Neutrophil (primary cell): ENCODE results near the gene CALCOCO1.
"Not testable (repeated sequence)": the region's sequence is repeated elsewhere in the genome, so short reads cannot be mapped to it uniquely, and the experiment has no call there.

Experiments
- H3K27ac ChIP-seq: fragments of 200-600 bp; sonication (generic); 2 replicates; pipeline ENCODE4 v1.5.1; 2016; ENCODE audit warnings: mild to moderate bottlenecking, moderate library complexity
- H3K27me3 ChIP-seq: fragments of 200-600 bp; sonication (generic); 2 replicates; pipeline ENCODE4 v1.6.0; 2016; ENCODE audit warnings: mild to moderate bottlenecking
- H3K36me3 ChIP-seq: fragments of 200-600 bp; sonication (generic); 2 replicates; pipeline ENCODE4 v1.5.1; 2017
- H3K4me1 ChIP-seq, 2 experiments: fragments of 200-600 bp in 1 of 2; sonication (generic) in 1 of 2; 1 replicate in 1 of 2; 2 replicates in 1 of 2; pipeline versions ENCODE4 v1.5.1 to v1.6.1; 2013 to 2016; ENCODE audit warnings: low read depth in 1 of 2, low read length in 1 of 2, mild to moderate bottlenecking in 1 of 2, moderate library complexity in 1 of 2; ENCODE audit not compliant: control insufficient read depth in 1 of 2, insufficient read depth in 1 of 2
- H3K4me3 ChIP-seq, 2 experiments: fragments of 200-600 bp in 1 of 2; sonication (generic) in 1 of 2; 1 replicate in 1 of 2; 2 replicates in 1 of 2; pipeline ENCODE4 v1.5.1; 2013 to 2016; ENCODE audit warnings: low read depth in 1 of 2, low read length in 1 of 2, mild to moderate bottlenecking in 1 of 2, moderate library complexity in 1 of 2
- H3K9me3 ChIP-seq: fragments of 200-600 bp; sonication (generic); 2 replicates; pipeline ENCODE4 v1.5.1; 2016
- TF ChIP-seq, protein P1 (sequence below): fragments of 200-600 bp; sonication (generic); IDR thresholded peaks from 2 replicates; pipeline ENCODE4 v1.5.1; 2016; ENCODE audit warnings: antibody characterized with exemption

The CALCOCO1 gene

DNA sequence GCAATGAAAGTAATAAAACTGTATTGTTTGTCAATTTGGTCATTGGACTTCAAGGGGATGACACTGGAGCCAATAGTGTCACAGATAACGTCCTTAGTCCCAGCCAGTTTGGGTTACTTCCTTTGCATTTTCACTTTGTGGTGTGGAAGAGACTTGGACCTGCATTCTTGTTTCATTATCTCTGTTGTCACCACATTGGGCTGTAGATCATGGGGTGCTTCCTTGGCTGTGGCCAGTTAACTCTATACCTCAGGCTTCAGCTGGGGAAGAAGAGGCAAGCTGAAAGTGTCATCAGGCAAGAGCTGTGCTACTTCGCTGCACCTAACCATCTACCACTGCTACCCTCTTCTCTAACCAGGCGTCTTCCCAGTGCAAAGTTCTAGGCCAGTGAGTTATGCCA is 39.6 kb upstream of the CALCOCO1 start:
- Histone ChIP-seq H3K36me3 (no peaks in the 10 kb centered on the region), H3K4me3 (no peak overlapping the region), H3K4me1 (no peaks in the 10 kb centered on the region), H3K9me3 (no peaks in the 10 kb centered on the region), H3K27me3 (peaks cover 97% of the 10 kb centered on the region), H3K27ac (no peak overlapping the region)
- TF ChIP-seq, protein P1, sequence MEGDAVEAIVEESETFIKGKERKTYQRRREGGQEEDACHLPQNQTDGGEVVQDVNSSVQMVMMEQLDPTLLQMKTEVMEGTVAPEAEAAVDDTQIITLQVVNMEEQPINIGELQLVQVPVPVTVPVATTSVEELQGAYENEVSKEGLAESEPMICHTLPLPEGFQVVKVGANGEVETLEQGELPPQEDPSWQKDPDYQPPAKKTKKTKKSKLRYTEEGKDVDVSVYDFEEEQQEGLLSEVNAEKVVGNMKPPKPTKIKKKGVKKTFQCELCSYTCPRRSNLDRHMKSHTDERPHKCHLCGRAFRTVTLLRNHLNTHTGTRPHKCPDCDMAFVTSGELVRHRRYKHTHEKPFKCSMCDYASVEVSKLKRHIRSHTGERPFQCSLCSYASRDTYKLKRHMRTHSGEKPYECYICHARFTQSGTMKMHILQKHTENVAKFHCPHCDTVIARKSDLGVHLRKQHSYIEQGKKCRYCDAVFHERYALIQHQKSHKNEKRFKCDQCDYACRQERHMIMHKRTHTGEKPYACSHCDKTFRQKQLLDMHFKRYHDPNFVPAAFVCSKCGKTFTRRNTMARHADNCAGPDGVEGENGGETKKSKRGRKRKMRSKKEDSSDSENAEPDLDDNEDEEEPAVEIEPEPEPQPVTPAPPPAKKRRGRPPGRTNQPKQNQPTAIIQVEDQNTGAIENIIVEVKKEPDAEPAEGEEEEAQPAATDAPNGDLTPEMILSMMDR = no peak

DNA sequence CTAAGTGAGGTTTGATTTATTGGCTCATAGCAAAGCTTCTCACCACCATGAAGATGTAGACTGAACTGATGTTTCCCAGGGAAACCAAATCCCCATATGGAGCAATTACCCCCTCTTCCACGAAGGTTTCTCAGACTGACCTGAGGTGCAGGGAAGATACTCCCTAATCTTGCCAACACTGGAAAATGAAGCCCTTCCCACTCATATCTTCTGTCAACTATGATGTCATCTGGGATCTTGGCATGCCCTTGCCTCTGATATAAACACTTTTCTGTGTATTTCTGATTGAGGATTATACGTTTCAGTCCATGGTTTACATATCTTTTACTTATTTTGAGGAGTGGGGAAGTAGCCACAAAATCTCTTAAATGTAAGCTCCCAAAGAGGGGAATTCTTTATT is 38.6 kb upstream of the CALCOCO1 start:
- TF ChIP-seq, protein P1 = no peak
- no peaks in the 10 kb centered on the region for H3K9me3 ChIP-seq
- peaks cover 97% of the 10 kb centered on the region for H3K27me3 ChIP-seq
- H3K4me3 ChIP-seq = no peak overlapping the region
- no peaks in the 10 kb centered on the region for H3K36me3 ChIP-seq
- no peak overlapping the region for H3K27ac ChIP-seq
- no peaks in the 10 kb centered on the region for H3K4me1 ChIP-seq

DNA sequence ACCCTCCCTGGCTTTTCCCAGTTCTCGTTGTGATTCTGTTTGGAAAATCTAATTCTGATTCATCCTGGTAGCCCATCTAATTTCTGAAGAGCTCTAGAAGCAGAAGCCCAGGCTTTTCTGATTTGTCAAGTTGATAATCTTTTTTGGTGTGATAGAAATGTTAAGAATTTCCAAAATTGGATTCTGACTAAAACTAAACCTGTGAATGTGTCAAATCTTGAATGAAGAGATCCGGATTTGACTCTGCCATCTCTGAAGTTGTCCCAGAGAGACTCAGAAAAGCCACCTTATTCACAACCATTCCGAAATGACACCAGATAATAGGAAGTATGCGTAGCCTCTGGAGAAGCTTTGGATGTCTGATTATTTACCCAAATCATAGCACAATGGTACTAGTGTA is 37.4 kb upstream of the CALCOCO1 start:
- H3K4me3 ChIP-seq = no peak overlapping the region
- H3K27ac ChIP-seq = no peak overlapping the region
- H3K36me3 ChIP-seq = no peaks in the 10 kb centered on the region
- TF ChIP-seq, protein P1 = no peak
- peaks cover 97% of the 10 kb centered on the region for H3K27me3 ChIP-seq
- no peaks in the 10 kb centered on the region for H3K4me1 ChIP-seq
- no peaks in the 10 kb centered on the region for H3K9me3 ChIP-seq

DNA sequence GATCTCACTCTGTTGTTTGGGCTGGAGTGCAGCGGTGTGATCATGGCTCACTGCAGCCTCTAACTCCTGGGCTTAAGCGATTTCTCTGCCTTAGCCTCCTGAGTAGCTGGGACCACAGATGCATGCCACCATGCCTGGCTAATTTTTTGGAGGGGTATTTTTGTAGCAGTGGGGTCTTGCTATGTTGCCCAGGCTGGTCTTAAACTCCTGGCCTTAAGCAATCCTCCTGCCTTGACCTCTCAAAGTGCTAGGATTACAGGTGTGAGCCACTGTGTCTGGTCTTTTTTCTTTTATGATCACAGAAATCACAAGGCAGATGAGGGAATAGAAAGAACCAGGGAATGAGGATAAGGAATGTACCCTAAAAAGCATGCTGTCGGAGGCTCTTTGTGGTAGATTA is 35.5 kb upstream of the CALCOCO1 start:
- not testable (repeated sequence) for H3K4me3 ChIP-seq, H3K27ac ChIP-seq, H3K36me3 ChIP-seq, H3K4me1 ChIP-seq, H3K9me3 ChIP-seq
- H3K27me3 ChIP-seq = peaks cover 100% of the 10 kb centered on the region

DNA sequence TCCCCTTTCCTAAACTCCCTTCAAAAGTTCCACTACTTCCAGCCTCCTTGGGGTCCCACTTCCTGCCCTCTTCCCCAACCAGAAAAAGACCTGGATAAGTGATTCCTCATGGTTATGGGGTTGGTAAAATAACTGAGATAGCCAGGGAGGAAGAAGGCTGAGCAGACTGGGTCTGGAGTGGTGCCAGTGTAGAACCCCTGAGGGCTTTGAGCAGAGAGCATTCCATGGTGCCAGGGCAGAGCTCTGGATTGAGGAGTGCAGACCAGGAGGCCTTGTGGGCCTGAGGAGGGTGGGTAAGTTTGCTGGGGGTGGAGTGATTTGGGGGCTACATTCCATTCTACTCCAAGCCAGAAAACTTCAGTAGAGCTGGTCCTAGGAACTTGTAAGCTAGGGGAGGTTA is 34.1 kb upstream of the CALCOCO1 start:
- Histone ChIP-seq H3K36me3 (no peaks in the 10 kb centered on the region), H3K27me3 (peaks cover 99% of the 10 kb centered on the region), H3K27ac (no peak overlapping the region), H3K9me3 (no peaks in the 10 kb centered on the region), H3K4me1 (peaks cover 3 to 9% of the 10 kb centered on the region in 2 experiments), H3K4me3 (no peak overlapping the region)
- TF ChIP-seq, protein P1 = no peak

DNA sequence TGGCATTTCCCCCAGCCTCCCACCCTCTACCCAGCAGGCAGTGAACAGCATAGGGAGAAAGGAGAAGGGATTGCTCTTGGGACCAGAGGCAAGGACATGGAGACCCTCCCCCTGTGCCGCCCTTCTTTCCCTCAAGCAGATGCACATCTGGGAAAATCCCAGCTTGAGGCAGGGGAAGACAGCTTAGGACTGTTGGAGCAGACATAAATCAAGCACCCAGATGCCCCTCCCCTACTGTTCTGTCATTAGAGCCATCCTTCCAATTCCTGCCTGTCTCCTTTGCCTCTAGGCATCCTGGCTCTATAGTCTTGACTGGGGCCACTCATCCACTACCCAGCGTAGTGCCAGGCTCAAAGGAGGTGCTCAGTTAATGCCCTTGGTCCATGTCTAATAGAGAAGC is 32.0 kb upstream of the CALCOCO1 start:
- H3K27me3 ChIP-seq = peaks cover 99% of the 10 kb centered on the region
- H3K36me3 ChIP-seq = no peaks in the 10 kb centered on the region
- H3K4me3 ChIP-seq = no peak overlapping the region
- no peaks in the 10 kb centered on the region for H3K9me3 ChIP-seq
- H3K4me1 ChIP-seq = peaks cover 8 to 17% of the 10 kb centered on the region in 2 experiments
- TF ChIP-seq, protein P1 = no peak
- H3K27ac ChIP-seq = no peak overlapping the region
